Psoas muscle (tissue), 8 donors: Measurements from ENCODE around the gene GIPC2. TPM values are rescaled to one million over a fixed set of nuclear protein-coding genes. Genes with fewer than 3 reads are reported as not detected.

Source experiments
- ATAC-seq, 4 donors: fragments of 200-7000 bp; cut with Tn5 transposase; one replicate each; pipeline ENCODE4 v1.9.1; 2020; ENCODE audit warnings: moderate library complexity in 3 of 4, mild to moderate bottlenecking in 2 of 4
- DNase-seq, 2 donors: peaks; one replicate each; pipeline ENCODE4 v3.0.0-alpha.2; 2020
- H3K27ac ChIP-seq: fragments of 200-600 bp; one replicate; pipeline ENCODE4 v1.8.0; 2022
- H3K27me3 ChIP-seq, 3 donors: fragments of 200-600 bp in 1 of 3; one replicate each; pipeline versions ENCODE4 v1.6.1 to v1.8.0; 2013 to 2022; ENCODE audit warnings: low read length in 2 of 3, mild to moderate bottlenecking in 2 of 3, moderate library complexity in 1 of 3; ENCODE audit not compliant: insufficient read depth in 3 of 3
- H3K36me3 ChIP-seq, 2 donors: fragments of 200-600 bp in 1 of 2; one replicate each; pipeline versions ENCODE4 v1.6.1 to v1.8.0; 2013 to 2022; ENCODE audit warnings: low read depth in 1 of 2, mild to moderate bottlenecking in 1 of 2, moderate library complexity in 1 of 2; ENCODE audit not compliant: insufficient read depth in 1 of 2
- H3K4me1 ChIP-seq: fragments of 200-600 bp; one replicate; pipeline ENCODE4 v1.8.0; 2022
- H3K4me3 ChIP-seq: fragments of 200-600 bp; one replicate; pipeline ENCODE4 v1.8.0; 2022; ENCODE audit warnings: mild to moderate bottlenecking
- H3K9me3 ChIP-seq: fragments of 200-600 bp; one replicate; pipeline ENCODE4 v1.8.0; 2022
- whole genome bisulfite sequencing, 3 donors: extraction: QIAGEN DNeasy Blood & Tissue Kit; methylation state at CpG; one replicate each; pipeline versions ENCODE4 v1.1.6 to v1.1.7; 2013; 5-methylcytosine and 5-hydroxymethylcytosine counted together
- intact Hi-C, 2 donors: fragments of 100-400 bp; cut with DNase I; formaldehyde crosslinking; loops; one replicate each; pipeline versions ENCODE4 v1.11.0 to v1.14.2; 2022
- polyA plus RNA-seq, 3 donors: library from polyadenylated mRNA; stranded (reverse); fragments of 200-250 nt; gene quantifications; one replicate each; pipeline ENCODE4 v1.2.3, GENCODE V29; 2013
- total RNA-seq, 4 donors: library from RNA; stranded (reverse); fragmentation: NEBNext Ultra II Directional in 2 of 4; extraction: Animal tissue kit (Norgen Biotek cat#: 25700) in 2 of 4; gene quantifications; one replicate each; pipeline versions ENCODE4 v1.2.1 to v1.2.4, GENCODE V29; 2021 to 2023
- TF ChIP-seq, protein P1 (sequence below): fragments of 200-600 bp; IDR thresholded peaks from one replicate; pipeline ENCODE4 v1.8.0; 2022; ENCODE audit warnings: antibody characterized with exemption
- donor health status: healthy with polysubstance abuse.
- donor health status: DM: no; HTN: no; CAD: no; lungs with moderate emphysema.
- donor health status: Bipolar disorder and iron deficiency.
- donor health status: healthy.
- donor health status: DM: yes; HTN: yes; CAD: no.
- donor health status: DM: no; HTN: no; CAD: no.
- donor health status: DM: no; HTN: no; CAD: no.
- donor health status: DM: yes; HTN: yes; CAD: no.

GIPC2 gene
- total and polyA plus RNA-seq, 7 donors, result 0.68 to 1.6 (median 1.2) TPM

DNA sequence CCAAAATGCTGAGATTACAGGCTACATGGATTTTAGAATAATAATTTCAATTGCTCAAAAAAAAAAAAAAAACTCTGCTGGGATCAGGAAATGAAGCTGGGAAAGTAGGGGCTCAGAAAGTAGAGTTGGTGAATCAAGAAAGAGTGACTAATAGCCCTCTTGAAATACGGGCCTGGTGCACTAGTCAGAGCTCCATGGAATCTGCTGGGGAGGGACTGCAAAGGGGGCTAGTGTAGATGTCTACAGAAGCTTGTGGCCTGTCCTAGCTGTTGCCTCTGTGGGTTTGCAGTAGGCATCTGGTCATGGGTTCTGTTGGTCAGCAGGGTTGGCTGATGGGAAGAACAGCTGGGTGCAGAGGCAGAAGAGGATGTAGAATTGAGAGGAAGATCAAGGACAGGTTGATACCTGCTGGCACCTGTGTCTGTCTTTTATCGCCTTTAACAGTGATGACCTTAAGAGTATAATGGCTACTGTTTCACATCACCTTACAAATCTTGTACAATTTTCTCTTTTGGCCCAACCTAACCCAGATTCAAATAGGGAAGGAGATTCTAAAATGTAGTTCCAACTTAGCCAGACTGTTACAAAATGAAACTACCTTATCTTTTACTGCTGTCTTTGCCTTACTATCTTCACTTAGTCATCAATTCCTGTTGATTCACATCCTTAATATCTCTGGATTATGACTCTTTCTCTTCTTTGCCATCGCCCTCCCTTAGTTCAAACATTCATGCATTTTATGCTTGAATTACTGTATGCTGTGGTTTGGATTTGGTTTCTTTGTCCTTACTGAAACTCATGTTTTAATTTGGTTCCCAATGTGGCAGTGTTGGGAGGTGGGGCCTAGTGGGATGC is 126.2 kb downstream of the GIPC2 start:
- TF ChIP-seq, protein P1, sequence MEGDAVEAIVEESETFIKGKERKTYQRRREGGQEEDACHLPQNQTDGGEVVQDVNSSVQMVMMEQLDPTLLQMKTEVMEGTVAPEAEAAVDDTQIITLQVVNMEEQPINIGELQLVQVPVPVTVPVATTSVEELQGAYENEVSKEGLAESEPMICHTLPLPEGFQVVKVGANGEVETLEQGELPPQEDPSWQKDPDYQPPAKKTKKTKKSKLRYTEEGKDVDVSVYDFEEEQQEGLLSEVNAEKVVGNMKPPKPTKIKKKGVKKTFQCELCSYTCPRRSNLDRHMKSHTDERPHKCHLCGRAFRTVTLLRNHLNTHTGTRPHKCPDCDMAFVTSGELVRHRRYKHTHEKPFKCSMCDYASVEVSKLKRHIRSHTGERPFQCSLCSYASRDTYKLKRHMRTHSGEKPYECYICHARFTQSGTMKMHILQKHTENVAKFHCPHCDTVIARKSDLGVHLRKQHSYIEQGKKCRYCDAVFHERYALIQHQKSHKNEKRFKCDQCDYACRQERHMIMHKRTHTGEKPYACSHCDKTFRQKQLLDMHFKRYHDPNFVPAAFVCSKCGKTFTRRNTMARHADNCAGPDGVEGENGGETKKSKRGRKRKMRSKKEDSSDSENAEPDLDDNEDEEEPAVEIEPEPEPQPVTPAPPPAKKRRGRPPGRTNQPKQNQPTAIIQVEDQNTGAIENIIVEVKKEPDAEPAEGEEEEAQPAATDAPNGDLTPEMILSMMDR, result no peak
- no peaks in the 10 kb centered on the region for H3K9me3 ChIP-seq
- H3K4me3 ChIP-seq, result no peak overlapping the region
- DNase-seq, result no peak
- intact Hi-C loops, result no loop called here
- no peaks in the 10 kb centered on the region for H3K36me3 ChIP-seq
- H3K27me3 ChIP-seq, result no peaks in the 10 kb centered on the region
- 89 to 92% (median 90%) methylated on average over 3 of the region's 3 CpGs for WGBS, 3 donors
- H3K27ac ChIP-seq, result no peak overlapping the region
- ATAC-seq, result no peak
- no peaks in the 10 kb centered on the region for H3K4me1 ChIP-seq

DNA sequence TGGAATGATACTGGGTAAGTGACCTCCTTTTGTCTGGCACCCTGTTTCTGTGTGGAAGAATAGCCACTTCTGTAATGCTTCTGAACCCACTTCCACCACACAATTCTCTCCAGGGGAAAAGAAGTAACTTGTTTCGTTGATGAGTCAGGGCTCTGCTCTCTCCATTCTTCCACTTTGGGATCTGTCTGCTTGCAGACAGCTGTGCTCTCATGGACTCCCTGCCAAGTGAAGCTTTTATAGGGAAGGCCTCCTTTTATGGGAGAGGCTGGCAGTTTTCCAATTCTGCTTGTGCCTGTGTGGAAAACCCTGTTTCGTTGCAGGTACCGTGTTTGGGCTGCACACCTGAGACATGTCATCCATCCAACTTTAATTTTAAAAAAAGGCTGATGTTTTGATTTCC is 130.7 kb downstream of the GIPC2 start:
- H3K27me3 ChIP-seq, result no peaks in the 10 kb centered on the region
- no peaks in the 10 kb centered on the region for H3K9me3 ChIP-seq
- H3K36me3 ChIP-seq, result no peaks in the 10 kb centered on the region
- 13 to 17% (median 13%) methylated on average over 3 of the region's 3 CpGs for WGBS, 3 donors
- H3K4me3 ChIP-seq, result no peak overlapping the region
- no peak for DNase-seq
- ATAC-seq, result no peak
- H3K27ac ChIP-seq, result no peak overlapping the region
- intact Hi-C loops, result no loop called here
- TF ChIP-seq, protein P1, result no peak
- no peaks in the 10 kb centered on the region for H3K4me1 ChIP-seq

DNA sequence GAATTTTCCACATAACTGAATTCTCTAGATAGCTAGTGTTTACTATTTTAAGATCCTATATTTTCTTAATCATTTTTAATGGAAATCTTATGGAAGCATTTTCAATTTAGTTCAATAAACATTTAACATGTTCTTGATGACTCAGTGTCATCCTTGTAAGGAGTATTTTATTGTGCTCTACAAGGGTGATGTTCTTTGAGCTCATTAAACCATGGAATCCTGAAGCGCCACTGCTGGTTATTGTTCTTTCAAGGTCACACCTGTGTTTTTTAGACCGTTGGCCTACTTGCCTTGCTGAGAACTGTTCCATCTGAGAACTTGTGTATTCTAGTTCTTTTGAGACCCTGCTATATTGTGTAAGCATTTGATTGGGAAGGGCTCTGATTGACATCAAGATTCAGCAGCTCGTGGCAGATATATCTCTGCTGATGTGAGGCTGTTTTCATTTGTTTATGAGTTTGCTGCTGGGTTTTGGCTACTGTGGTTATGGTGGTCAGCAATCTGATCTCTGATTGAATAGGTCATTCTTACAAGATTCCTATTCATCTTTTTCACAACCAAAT is 132.0 kb downstream of the GIPC2 start:
- DNase-seq, result no peak
- Histone ChIP-seq H3K36me3 (no peaks in the 10 kb centered on the region), H3K27me3 (no peaks in the 10 kb centered on the region), H3K9me3 (no peaks in the 10 kb centered on the region), H3K4me3 (no peak overlapping the region), H3K4me1 (no peaks in the 10 kb centered on the region), H3K27ac (no peak overlapping the region)
- WGBS, 3 donors, result 50 to 67% (median 63%) methylated on average over 3 of the region's 3 CpGs
- intact Hi-C loops, result no loop called here
- no peak for ATAC-seq
- TF ChIP-seq, protein P1, result no peak

DNA sequence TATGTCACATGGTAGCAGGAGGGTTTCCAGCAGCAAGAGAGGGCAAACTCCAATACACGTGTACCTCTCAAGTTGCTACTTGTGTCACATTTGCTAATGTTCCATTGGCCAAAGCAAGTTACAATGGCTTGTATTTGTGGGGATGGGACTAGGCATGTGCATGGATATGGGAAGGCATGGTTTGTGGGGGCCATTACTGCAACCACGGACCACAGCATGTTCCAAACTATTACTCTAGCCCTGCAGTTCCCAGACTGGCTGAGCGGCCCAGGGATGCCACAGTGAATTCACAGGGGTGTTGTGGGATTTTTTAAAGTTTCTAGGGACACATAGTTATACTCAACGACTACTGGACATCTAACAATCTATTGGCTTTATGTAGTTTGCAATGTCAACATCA is 133.1 kb downstream of the GIPC2 start:
- intact Hi-C loops, result no loop called here
- no peak for ATAC-seq
- no peak for DNase-seq
- TF ChIP-seq, protein P1, result no peak
- no peaks in the 10 kb centered on the region for H3K9me3 ChIP-seq
- H3K27ac ChIP-seq, result no peak overlapping the region
- no peaks in the 10 kb centered on the region for H3K4me1 ChIP-seq
- no peak overlapping the region for H3K4me3 ChIP-seq
- no peaks in the 10 kb centered on the region for H3K27me3 ChIP-seq
- 79 to 83% (median 81%) methylated on average over 4 of the region's 4 CpGs for WGBS, 3 donors
- no peaks in the 10 kb centered on the region for H3K36me3 ChIP-seq
